Liver (tissue), 3 donors: ENCODE measurements around the gene VEGFB.

Experiments used
- ATF3 ChIP-seq: IDR thresholded peaks from 2 replicates; pipeline ENCODE4 v1.6.1; 2016; ENCODE audit warnings: antibody characterized with exemption
- CTCF ChIP-seq: fragments of 150-350 bp; IDR thresholded peaks from 2 replicates; pipeline ENCODE4 v1.5.1; 2017; ENCODE audit warnings: improper control_type of control experiment, low read depth, low read length; ENCODE audit not compliant: missing input control
- EGR1 ChIP-seq, 2 donors: IDR thresholded peaks; 2 replicates each; pipeline ENCODE4 v1.6.1; 2016 to 2018; ENCODE audit warnings: antibody characterized with exemption in 2 of 2, low read depth in 2 of 2
- GABPA ChIP-seq, 2 donors: IDR thresholded peaks in 1 of 2; conservative IDR thresholded peaks in 1 of 2; 2 replicates each; pipeline ENCODE4 v1.6.1; 2016; ENCODE audit warnings: antibody characterized with exemption in 2 of 2, mild to moderate bottlenecking in 1 of 2, moderate library complexity in 1 of 2
- JUND ChIP-seq, 2 donors: IDR thresholded peaks; 2 replicates each; pipeline ENCODE4 v1.6.1; 2016; ENCODE audit warnings: antibody characterized with exemption in 2 of 2
- RAD21 ChIP-seq, 2 donors: IDR thresholded peaks; 2 replicates each; pipeline ENCODE4 v1.6.1; 2016; ENCODE audit warnings: antibody characterized with exemption in 2 of 2, mild to moderate bottlenecking in 2 of 2
- RXRA ChIP-seq, 2 donors: IDR thresholded peaks; 2 replicates each; pipeline ENCODE4 v1.6.1; 2017 to 2018; ENCODE audit warnings: antibody characterized with exemption in 2 of 2, mild to moderate bottlenecking in 1 of 2
- TAF1 ChIP-seq: conservative IDR thresholded peaks from 2 replicates; pipeline ENCODE4 v1.6.1; 2016; ENCODE audit warnings: antibody characterized with exemption, mild to moderate bottlenecking
- YY1 ChIP-seq: IDR thresholded peaks from 2 replicates; pipeline ENCODE4 v1.6.1; 2016; ENCODE audit warnings: antibody characterized with exemption, mild to moderate bottlenecking
- TF ChIP-seq, protein P1 (sequence below): IDR thresholded peaks from 2 replicates; pipeline ENCODE4 v1.6.1; 2016; ENCODE audit warnings: antibody characterized with exemption
- TF ChIP-seq, protein P2 (sequence below): IDR thresholded peaks from 2 replicates; pipeline ENCODE4 v1.6.1; 2016; ENCODE audit warnings: antibody characterized with exemption, mild to moderate bottlenecking
- TF ChIP-seq, protein P3 (sequence below): IDR thresholded peaks from 2 replicates; pipeline ENCODE4 v1.6.1; 2016; ENCODE audit warnings: antibody characterized with exemption
- donor health status: healthy.
- donor health status: healthy.

DNA sequence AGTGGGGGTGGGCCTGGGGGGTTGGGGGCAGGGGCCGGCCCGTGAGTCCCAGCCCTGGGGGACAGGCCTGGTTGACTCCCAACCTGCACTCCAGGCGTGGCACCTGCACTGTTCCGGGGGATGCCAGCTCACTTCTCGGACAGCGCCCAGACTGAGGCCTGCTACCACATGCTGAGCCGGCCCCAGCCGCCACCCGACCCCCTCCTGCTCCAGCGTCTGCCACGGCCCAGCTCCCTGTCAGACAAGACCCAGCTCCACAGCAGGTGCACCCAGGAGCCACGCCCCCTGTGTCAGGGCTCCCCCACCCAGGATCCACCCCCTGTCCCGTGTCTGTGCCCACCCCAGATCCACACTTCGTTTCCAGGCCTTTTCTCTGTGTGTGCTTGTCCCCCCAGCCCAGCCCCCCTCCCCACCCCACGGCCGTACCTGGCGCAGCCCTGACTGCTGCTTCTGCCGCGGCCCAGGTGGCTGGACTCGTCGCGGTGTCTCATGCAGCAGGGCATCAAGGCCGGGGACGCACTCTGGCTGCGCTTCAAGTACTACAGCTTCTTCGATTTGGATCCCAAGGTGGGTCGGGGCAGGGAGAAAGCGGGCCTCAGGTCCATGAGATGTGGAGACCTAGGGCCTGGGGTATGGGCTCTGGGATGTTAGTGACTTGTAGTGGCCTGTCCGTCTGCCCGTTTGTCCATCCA, 23.1 kb upstream of the VEGFB start:
- TF ChIP-seq CTCF: no peak
- TF ChIP-seq GABPA (IDR thresholded peaks at IDR 0.05 in 1 of 2, conservative IDR thresholded peaks at IDR 0.05 in 1 of 2): no peak
- no peak for TF ChIP-seq RAD21 (IDR thresholded peaks at IDR 0.05)
- no peak for TF ChIP-seq TAF1
- TF ChIP-seq, protein P1, sequence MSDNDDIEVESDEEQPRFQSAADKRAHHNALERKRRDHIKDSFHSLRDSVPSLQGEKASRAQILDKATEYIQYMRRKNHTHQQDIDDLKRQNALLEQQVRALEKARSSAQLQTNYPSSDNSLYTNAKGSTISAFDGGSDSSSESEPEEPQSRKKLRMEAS: no peak
- TF ChIP-seq YY1: no peak
- no peak for TF ChIP-seq EGR1 (IDR thresholded peaks at IDR 0.05; ENCODE audit: low read depth in 2 of 2)
- no peak for TF ChIP-seq ATF3
- TF ChIP-seq JUND (IDR thresholded peaks at IDR 0.05): no peak
- no peak for TF ChIP-seq RXRA (IDR thresholded peaks at IDR 0.05)
- TF ChIP-seq, protein P2, sequence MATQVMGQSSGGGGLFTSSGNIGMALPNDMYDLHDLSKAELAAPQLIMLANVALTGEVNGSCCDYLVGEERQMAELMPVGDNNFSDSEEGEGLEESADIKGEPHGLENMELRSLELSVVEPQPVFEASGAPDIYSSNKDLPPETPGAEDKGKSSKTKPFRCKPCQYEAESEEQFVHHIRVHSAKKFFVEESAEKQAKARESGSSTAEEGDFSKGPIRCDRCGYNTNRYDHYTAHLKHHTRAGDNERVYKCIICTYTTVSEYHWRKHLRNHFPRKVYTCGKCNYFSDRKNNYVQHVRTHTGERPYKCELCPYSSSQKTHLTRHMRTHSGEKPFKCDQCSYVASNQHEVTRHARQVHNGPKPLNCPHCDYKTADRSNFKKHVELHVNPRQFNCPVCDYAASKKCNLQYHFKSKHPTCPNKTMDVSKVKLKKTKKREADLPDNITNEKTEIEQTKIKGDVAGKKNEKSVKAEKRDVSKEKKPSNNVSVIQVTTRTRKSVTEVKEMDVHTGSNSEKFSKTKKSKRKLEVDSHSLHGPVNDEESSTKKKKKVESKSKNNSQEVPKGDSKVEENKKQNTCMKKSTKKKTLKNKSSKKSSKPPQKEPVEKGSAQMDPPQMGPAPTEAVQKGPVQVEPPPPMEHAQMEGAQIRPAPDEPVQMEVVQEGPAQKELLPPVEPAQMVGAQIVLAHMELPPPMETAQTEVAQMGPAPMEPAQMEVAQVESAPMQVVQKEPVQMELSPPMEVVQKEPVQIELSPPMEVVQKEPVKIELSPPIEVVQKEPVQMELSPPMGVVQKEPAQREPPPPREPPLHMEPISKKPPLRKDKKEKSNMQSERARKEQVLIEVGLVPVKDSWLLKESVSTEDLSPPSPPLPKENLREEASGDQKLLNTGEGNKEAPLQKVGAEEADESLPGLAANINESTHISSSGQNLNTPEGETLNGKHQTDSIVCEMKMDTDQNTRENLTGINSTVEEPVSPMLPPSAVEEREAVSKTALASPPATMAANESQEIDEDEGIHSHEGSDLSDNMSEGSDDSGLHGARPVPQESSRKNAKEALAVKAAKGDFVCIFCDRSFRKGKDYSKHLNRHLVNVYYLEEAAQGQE: no peak
- TF ChIP-seq, protein P3, sequence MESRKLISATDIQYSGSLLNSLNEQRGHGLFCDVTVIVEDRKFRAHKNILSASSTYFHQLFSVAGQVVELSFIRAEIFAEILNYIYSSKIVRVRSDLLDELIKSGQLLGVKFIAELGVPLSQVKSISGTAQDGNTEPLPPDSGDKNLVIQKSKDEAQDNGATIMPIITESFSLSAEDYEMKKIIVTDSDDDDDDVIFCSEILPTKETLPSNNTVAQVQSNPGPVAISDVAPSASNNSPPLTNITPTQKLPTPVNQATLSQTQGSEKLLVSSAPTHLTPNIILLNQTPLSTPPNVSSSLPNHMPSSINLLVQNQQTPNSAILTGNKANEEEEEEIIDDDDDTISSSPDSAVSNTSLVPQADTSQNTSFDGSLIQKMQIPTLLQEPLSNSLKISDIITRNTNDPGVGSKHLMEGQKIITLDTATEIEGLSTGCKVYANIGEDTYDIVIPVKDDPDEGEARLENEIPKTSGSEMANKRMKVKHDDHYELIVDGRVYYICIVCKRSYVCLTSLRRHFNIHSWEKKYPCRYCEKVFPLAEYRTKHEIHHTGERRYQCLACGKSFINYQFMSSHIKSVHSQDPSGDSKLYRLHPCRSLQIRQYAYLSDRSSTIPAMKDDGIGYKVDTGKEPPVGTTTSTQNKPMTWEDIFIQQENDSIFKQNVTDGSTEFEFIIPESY: no peak
